Naive B cell (primary cell): Measurements from ENCODE around the gene PDE8A. TPM values are rescaled to one million over a fixed set of nuclear protein-coding genes. Genes with fewer than 3 reads are reported as not detected.
A peak's percentile ranks its signal among the peaks of the same experiment; 100 is the strongest.

Source experiments
- ATAC-seq, 2 donors: fragments of 150-1000 bp; cut with Tn5 transposase; 2 replicates each; pipeline ENCODE4 v1.10.0; 2021; ENCODE audit warnings: low read depth in 2 of 2, mild to moderate bottlenecking in 2 of 2, moderate library complexity in 2 of 2
- DNase-seq: peaks from one replicate; pipeline ENCODE4 v3.0.0; 2022
- H3K27ac Mint-ChIP-seq, 6 donors: one replicate each; pipeline ENCODE4 v1.8.0; 2020 to 2022; ENCODE audit warnings: mild to moderate bottlenecking in 6 of 6, mixed read lengths in 6 of 6, moderate library complexity in 5 of 6, inconsistent platforms in 2 of 6
- H3K27me3 Mint-ChIP-seq, 3 donors: one replicate each; pipeline ENCODE4 v1.8.0; 2021 to 2022; ENCODE audit warnings: mixed read lengths in 3 of 3, mild to moderate bottlenecking in 1 of 3
- H3K36me3 Mint-ChIP-seq, 2 donors: one replicate each; pipeline ENCODE4 v1.8.0; 2020 to 2022; ENCODE audit warnings: mixed read lengths in 2 of 2, inconsistent platforms in 1 of 2, mild to moderate bottlenecking in 1 of 2
- H3K4me1 Mint-ChIP-seq, 3 donors: one replicate each; pipeline ENCODE4 v1.8.0; 2020 to 2022; ENCODE audit warnings: mixed read lengths in 3 of 3, inconsistent platforms in 1 of 3, mild to moderate bottlenecking in 1 of 3, moderate library complexity in 1 of 3
- H3K4me3 Mint-ChIP-seq, 8 donors: one replicate each; pipeline ENCODE4 v1.8.0; 2020 to 2022; ENCODE audit warnings: mild to moderate bottlenecking in 8 of 8, mixed read lengths in 8 of 8, moderate library complexity in 8 of 8, inconsistent platforms in 2 of 8
- H3K9me3 Mint-ChIP-seq, 7 donors: one replicate each; pipeline ENCODE4 v1.8.0; 2020 to 2022; ENCODE audit warnings: mixed read lengths in 7 of 7, mild to moderate bottlenecking in 5 of 7, inconsistent platforms in 2 of 7, moderate library complexity in 1 of 7
- polyA plus RNA-seq, 6 donors: library from polyadenylated mRNA; unstranded; fragments of 300-500 nt; fragmentation: Illumina TruSeq; gene quantifications; one replicate each; pipeline ENCODE4 v1.2.3, GENCODE V29; 2021; ENCODE audit warnings: low read depth in 6 of 6

Gene PDE8A
- polyA plus RNA-seq, 6 donors from 2014 or later, result 3.1 to 6.5 (median 4.0) TPM

DNA sequence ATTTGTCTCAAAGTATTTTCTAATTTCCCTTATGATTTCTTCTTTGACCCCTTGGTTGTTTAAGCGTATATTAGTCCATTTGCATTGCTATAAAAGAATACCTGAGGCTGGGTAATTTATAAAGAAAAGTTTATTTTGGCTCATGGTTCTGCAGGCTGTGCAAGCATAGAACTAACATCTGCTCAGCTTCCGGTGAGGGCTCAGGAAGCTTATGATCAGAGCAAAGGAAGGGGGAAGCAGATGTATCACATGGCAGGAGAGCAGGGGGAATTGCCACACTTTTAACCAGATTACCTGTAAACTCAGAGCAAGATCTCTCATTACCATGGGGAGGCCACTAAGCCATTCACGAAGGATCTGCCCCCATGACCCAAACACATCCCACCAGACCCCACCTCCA lies 148.2 kb downstream of the PDE8A start:
- ATAC-seq (no peak), DNase-seq (no peak)
- Mint-ChIP-seq H3K4me3 (no peak overlapping the region), H3K27ac (no peak overlapping the region), H3K27me3 (no peaks in the 10 kb centered on the region), H3K9me3 (peaks cover 0 to 8% (median 1%) of the 10 kb centered on the region in 7 donors), H3K4me1 (no peaks in the 10 kb centered on the region), H3K36me3 (peaks cover 57 to 60% of the 10 kb centered on the region in 2 donors)

DNA sequence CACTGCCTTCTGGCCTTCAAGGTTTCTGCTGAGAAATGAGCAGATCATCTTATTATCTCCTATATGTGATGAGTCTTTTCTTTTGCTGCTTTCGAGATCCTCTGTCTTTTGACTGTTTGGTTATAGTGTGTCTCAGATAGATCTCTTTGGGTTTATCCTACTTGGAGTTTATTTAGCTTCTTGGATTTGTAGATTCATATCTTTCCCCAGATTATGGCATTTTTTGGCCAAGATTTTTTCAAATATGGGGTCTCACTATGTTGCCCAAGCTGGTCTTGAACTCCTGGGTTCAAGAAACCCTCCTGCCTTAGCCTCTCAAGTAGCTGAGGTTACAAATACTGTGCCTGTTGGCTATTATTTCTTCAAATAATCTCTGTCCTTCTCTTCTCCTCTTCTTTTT lies 150.3 kb downstream of the PDE8A start:
- Mint-ChIP-seq H3K36me3 (peaks cover 51 to 60% of the 10 kb centered on the region in 2 donors), H3K9me3 (peaks cover 0 to 8% (median 1%) of the 10 kb centered on the region in 7 donors), H3K27ac (peak overlapping the region in 1 of 6 donors; percentile 58), H3K4me1 (no peaks in the 10 kb centered on the region), H3K4me3 (no peak overlapping the region), H3K27me3 (no peaks in the 10 kb centered on the region)
- ATAC-seq (no peak), DNase-seq (no peak)

DNA sequence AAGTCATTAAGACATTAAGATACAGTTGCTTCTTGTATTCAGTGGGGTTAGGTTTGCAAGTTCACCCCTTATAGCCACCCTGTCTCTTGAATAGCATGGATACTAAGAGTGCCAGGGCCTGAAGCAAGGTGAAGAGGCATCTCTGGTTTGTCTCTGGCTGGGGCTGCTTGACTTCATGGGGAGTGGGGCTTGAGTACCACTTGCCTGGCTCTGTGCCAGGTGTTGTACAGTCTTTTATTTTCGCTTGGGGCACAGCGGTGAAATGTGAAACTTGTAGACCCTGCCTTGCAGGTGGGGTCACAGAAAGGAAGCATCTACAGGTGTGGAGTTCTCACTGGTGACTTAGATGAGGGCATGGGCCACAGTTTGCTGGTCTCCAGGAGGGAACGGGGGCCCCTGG lies 152.1 kb downstream of the PDE8A start:
- peaks cover 0 to 8% (median 1%) of the 10 kb centered on the region in 7 donors for H3K9me3 Mint-ChIP-seq
- H3K4me1 Mint-ChIP-seq, result no peaks in the 10 kb centered on the region
- no peaks in the 10 kb centered on the region for H3K27me3 Mint-ChIP-seq
- H3K27ac Mint-ChIP-seq, result no peak overlapping the region
- DNase-seq, result no peak
- no peak for ATAC-seq
- H3K4me3 Mint-ChIP-seq, result no peak overlapping the region
- H3K36me3 Mint-ChIP-seq, result peaks cover 53 to 60% of the 10 kb centered on the region in 2 donors

DNA sequence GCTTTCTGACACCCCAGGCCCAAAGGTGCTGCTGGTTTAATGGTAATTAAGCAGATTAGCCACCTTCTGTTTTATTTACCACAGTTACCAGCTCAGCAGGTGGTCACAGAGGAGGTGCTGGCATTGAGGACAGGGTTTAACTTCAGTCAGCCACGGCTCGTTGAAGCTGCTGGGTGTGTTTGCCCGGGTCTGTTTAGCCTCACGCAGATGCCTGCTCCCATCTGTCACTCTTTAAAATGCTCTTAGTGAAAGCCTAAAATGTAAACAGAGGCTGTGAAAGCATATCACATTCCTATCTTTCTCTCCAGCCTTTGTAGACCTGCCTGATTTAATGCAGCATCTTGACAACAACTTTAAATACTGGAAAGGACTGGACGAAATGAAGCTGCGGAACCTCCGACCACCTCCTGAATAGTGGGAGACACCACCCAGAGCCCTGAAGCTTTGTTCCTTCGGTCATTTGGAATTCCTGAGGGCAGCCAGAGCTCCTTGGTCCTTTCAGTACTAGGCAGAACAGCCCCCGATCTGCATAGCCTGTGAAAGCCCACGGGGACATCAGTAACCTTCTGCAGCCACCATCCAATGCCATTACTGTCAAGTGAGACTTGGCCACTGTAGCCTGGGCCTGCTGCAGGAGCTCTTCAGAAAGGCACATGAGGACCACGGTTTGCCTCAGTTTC lies 156.0 kb downstream of the PDE8A start:
- H3K36me3 Mint-ChIP-seq, result peaks cover 32 to 41% of the 10 kb centered on the region in 2 donors
- no peaks in the 10 kb centered on the region for H3K27me3 Mint-ChIP-seq
- H3K4me3 Mint-ChIP-seq, result no peak overlapping the region
- DNase-seq (no peak), ATAC-seq (no peak)
- peaks cover 0 to 1% (median 0%) of the 10 kb centered on the region in 7 donors for H3K9me3 Mint-ChIP-seq
- H3K27ac Mint-ChIP-seq, result no peak overlapping the region
- H3K4me1 Mint-ChIP-seq, result no peaks in the 10 kb centered on the region

DNA sequence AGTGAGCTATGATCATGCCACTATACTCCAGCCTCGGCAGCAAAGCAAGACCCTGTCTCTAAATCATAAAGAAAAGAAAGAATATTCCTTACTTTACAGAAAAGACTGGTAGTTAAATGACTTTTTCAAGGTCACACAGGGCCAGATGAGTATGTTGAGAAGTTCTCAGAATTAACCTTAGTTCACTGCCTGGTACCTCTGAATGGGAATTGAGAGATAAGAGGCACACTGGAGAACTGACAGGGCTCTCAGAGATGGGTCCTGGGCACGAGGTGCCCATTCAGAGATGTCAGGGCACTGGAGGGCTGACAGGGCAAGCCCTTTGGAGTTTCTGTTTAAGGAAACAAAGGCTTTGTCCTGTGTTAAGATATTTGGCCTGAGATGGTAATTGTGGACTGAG lies 157.7 kb downstream of the PDE8A start:
- no peak overlapping the region for H3K4me3 Mint-ChIP-seq
- DNase-seq (no peak), ATAC-seq (no peak)
- H3K36me3 Mint-ChIP-seq, result peaks cover 24 to 28% of the 10 kb centered on the region in 2 donors
- peak overlapping the region in 1 of 6 donors; percentile 42 for H3K27ac Mint-ChIP-seq
- H3K9me3 Mint-ChIP-seq, result no peaks in the 10 kb centered on the region
- H3K4me1 Mint-ChIP-seq, result no peaks in the 10 kb centered on the region
- no peaks in the 10 kb centered on the region for H3K27me3 Mint-ChIP-seq

DNA sequence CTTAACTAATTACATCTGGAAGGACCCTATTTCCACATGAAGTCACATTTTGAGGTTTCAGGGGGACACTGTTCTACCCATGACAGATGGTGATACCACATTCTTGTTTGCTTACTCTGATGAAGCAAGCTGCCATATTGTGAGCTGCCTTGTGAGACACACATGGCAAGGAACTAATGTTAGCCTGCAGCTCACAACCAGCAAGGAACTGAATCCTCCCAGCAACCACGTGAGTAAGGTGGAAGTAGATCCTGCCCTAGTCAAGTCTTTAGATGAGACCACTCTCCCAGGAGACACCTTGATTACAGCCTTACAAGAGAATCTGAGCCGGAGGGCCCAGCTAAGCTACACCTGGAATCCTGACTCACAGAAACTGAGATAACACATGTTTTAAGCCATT lies 160.1 kb downstream of the PDE8A start:
- Mint-ChIP-seq H3K4me1 (no peaks in the 10 kb centered on the region), H3K9me3 (peaks cover 0 to 5% (median 0%) of the 10 kb centered on the region in 7 donors), H3K36me3 (peaks cover 14 to 20% of the 10 kb centered on the region in 2 donors), H3K4me3 (no peak overlapping the region), H3K27me3 (no peaks in the 10 kb centered on the region), H3K27ac (no peak overlapping the region)
- ATAC-seq, result no peak
- no peak for DNase-seq

DNA sequence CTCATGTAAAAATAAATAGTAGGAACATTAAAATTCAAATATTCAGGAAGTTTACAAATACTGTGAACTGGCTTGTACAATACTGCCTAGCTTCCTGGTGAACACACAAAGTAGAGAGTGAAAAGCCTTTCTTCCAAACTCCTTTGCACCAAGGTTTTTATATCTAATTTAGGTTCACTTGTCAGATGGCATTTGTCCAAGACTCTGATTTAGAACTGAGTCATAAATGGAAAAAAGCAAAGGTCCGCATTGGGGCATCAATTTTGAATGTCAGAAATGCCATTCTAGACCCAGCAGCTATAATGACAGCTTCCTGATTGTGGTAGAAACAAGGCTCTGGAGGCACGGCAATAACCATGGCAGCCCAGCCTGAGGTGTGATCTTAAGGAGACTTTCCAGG lies 160.7 kb downstream of the PDE8A start:
- H3K4me1 Mint-ChIP-seq, result no peaks in the 10 kb centered on the region
- H3K27me3 Mint-ChIP-seq, result no peaks in the 10 kb centered on the region
- H3K9me3 Mint-ChIP-seq, result peaks cover 0 to 5% (median 0%) of the 10 kb centered on the region in 7 donors
- no peak overlapping the region for H3K4me3 Mint-ChIP-seq
- DNase-seq, result no peak
- ATAC-seq, result no peak
- peak overlapping the region in 1 of 6 donors; percentile 33 for H3K27ac Mint-ChIP-seq
- H3K36me3 Mint-ChIP-seq, result peaks cover 14 to 20% of the 10 kb centered on the region in 2 donors

DNA sequence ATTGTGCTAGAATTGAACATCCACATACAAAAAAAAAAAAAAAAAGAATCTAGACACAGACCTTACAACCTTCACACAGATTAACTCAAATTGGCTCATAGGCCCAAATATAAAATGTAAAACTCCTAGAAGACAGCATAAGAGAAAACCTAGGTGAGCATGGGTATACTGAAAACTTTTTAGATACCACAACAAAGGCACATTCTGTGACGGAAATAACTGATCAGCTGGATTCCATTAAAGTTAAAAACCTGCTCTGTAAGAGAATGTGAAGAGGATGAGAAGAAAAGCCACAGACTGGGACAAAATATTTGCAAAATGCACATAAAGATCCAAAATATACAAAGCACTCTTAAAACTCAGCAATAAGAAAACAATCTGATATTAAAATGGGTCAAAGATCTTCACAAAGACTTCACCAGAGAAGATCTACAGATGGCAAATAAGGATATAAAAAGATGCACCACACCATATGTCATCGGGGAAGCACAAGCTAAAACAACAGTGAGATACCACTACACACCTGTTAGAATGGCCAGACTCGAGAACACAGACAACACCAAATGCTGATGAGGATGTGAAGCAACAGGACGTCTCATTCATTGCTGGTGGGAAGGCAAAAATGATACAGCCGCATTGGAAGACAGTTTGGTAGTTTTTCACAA lies 167.9 kb downstream of the PDE8A start:
- Mint-ChIP-seq H3K4me1 (no peaks in the 10 kb centered on the region), H3K9me3 (peaks cover 0 to 13% (median 5%) of the 10 kb centered on the region in 7 donors), H3K27ac (no peak overlapping the region), H3K36me3 (no peaks in the 10 kb centered on the region), H3K4me3 (no peak overlapping the region), H3K27me3 (peaks cover 10 to 18% (median 13%) of the 10 kb centered on the region in 3 donors)
- ATAC-seq (no peak), DNase-seq (no peak)

DNA sequence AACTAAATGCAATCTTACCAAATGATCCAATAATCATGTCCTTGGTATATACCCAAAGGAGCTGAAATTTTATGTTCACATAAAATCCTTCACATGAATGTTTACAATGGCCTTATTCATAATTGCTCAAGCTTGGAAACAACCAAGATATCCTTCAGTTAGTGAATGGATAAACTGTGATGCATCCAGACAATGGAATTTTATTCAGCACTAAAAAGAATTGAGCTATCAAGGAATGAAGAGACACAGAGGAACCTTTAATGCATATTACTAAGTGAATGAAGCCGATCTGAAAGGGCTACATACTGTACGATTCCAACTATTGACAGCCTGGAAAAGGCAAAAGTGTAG lies 168.4 kb downstream of the PDE8A start:
- Mint-ChIP-seq H3K9me3 (peaks cover 0 to 13% (median 5%) of the 10 kb centered on the region in 7 donors), H3K4me3 (no peak overlapping the region), H3K36me3 (no peaks in the 10 kb centered on the region), H3K27ac (no peak overlapping the region), H3K27me3 (peaks cover 10 to 18% (median 13%) of the 10 kb centered on the region in 3 donors), H3K4me1 (no peaks in the 10 kb centered on the region)
- DNase-seq (no peak), ATAC-seq (no peak)

DNA sequence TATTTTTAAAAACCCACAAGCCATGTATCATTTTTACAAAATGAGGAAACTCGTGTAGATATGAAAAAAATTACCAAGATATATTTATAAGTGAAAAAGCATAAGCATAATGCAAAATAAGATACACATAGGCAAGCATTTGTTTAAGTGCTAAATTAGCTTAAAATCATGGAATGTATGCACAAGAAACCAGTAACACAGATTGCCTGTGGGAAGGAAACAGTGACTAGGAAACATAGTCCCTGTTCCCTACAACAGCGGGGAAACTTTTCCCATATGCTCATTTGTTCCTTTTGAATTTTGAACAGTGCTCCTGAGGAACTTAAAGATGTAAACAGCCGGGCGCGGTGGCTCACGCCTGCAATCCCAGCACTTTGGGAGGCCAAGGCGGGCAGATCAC lies 169.5 kb downstream of the PDE8A start:
- ATAC-seq, result no peak
- no peaks in the 10 kb centered on the region for H3K4me1 Mint-ChIP-seq
- no peak overlapping the region for H3K27ac Mint-ChIP-seq
- H3K36me3 Mint-ChIP-seq, result no peaks in the 10 kb centered on the region
- H3K4me3 Mint-ChIP-seq, result no peak overlapping the region
- DNase-seq, result no peak
- peaks cover 0 to 10% (median 5%) of the 10 kb centered on the region in 7 donors for H3K9me3 Mint-ChIP-seq
- peaks cover 17 to 26% (median 20%) of the 10 kb centered on the region in 3 donors for H3K27me3 Mint-ChIP-seq

DNA sequence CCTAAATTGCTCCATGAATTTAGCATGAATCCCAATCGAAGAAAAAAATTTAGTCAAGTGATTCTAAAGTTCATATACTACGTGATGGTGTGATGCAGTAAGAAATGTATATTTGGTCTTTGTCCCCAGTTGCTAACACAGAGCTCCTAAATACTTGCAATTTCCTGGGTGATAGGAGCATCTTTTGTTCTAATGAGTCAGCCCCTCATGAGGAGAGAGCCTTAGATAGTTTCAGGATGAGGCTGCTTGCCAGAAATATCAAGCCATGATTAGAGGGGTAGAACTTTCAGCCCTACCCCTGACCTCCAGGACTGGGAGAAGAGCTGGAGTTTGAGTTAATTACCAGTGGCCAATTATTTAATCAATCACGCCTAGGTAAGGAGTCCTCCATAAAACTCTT lies 170.2 kb downstream of the PDE8A start:
- DNase-seq (no peak), ATAC-seq (no peak)
- H3K36me3 Mint-ChIP-seq, result no peaks in the 10 kb centered on the region
- no peaks in the 10 kb centered on the region for H3K4me1 Mint-ChIP-seq
- H3K9me3 Mint-ChIP-seq, result peaks cover 0 to 10% (median 5%) of the 10 kb centered on the region in 7 donors
- peak overlapping the region in 1 of 8 donors; percentile 55 for H3K4me3 Mint-ChIP-seq
- peaks cover 21 to 31% (median 23%) of the 10 kb centered on the region in 3 donors for H3K27me3 Mint-ChIP-seq
- H3K27ac Mint-ChIP-seq, result no peak overlapping the region

DNA sequence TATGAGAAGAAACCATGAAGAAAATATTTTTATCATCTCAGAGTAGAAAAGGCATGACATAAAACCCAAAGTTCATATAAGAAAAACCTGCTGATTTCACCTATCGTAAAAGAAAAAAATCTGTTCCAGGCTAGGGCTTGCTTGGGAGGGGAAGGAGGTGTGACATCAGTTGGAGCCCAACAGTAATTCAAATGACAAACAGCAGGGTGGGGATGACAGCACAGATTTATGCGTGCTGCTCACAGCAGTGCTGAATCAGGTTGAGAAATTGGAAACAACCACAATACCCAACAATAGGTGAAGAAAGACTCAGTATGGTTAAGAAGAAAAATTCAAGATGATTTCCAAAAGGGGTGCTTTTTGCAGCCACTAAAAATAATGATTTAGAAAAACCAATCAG lies 172.4 kb downstream of the PDE8A start:
- Mint-ChIP-seq H3K4me1 (no peaks in the 10 kb centered on the region), H3K27me3 (peaks cover 23 to 35% (median 26%) of the 10 kb centered on the region in 3 donors), H3K4me3 (no peak overlapping the region), H3K9me3 (peaks cover 0 to 10% (median 5%) of the 10 kb centered on the region in 7 donors), H3K27ac (no peak overlapping the region), H3K36me3 (no peaks in the 10 kb centered on the region)
- DNase-seq, result no peak
- no peak for ATAC-seq

DNA sequence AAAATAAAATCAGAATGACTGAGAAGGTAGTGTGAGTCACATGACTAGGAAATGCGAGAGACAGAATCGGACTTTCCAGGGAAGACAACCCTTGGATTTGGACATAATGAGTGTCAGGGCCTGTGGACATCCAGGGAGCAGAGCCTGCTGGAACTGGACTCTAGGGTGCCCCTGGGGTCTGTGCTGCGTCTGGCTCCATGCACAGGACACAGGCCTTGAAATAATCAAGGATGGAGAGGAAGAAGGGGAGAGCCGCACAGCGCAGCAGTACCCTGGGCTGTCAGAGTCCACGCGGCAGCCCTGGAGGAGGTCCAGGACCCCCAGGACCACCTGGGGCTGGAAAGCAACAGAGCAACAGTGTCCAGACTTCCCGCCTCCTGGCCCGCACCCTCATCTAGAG lies 173.7 kb downstream of the PDE8A start:
- Mint-ChIP-seq H3K27ac (no peak overlapping the region), H3K4me1 (no peaks in the 10 kb centered on the region), H3K9me3 (peaks cover 0 to 10% (median 5%) of the 10 kb centered on the region in 7 donors), H3K4me3 (no peak overlapping the region), H3K27me3 (peaks cover 23 to 28% (median 23%) of the 10 kb centered on the region in 3 donors), H3K36me3 (no peaks in the 10 kb centered on the region)
- no peak for DNase-seq
- no peak for ATAC-seq

DNA sequence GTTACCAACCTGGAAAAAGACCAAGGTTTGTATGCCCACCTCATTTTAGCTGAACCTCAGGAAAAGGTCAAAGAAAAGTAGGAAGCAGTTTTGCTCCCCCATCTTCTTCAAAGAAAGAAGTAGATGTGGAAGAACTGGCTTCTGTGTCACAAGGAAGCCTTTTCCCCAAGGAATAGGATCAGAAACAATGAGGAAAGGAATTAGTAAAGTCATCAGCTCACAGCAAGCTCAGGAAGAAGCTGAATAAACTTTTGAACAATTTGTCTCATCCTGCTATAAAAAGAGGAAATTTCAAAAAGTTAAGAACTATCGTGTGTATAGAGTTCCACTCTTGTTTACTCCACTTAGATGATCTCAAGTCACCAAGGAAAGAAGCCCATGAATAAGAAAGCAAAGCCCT lies 174.2 kb downstream of the PDE8A start:
- DNase-seq, result no peak
- Mint-ChIP-seq H3K27ac (no peak overlapping the region), H3K36me3 (no peaks in the 10 kb centered on the region), H3K9me3 (peaks cover 1 to 12% (median 5%) of the 10 kb centered on the region in 7 donors), H3K27me3 (peaks cover 23 to 28% (median 23%) of the 10 kb centered on the region in 3 donors), H3K4me1 (no peaks in the 10 kb centered on the region), H3K4me3 (no peak overlapping the region)
- no peak for ATAC-seq
